Measurements from ENCODE around the gene USP32. TPM values are rescaled to one million over a fixed set of nuclear protein-coding genes. Genes with fewer than 3 reads are reported as not detected.

The USP32 gene
- total RNA-seq, 1 experiment from 2014 or later = 32.3 TPM

GRCh38 chr17:60134396-60135150 is 257.4 kb downstream of the USP32 start:
- Histone ChIP-seq H3K36me3 (ENCODE audit: low read depth) (no peaks in the 10 kb centered on the region), H3K4me3 (peak overlapping the region; percentile 84), H3K27me3 (ENCODE audit: insufficient read depth, low read depth) (no peaks in the 10 kb centered on the region), H3K27ac (no peak overlapping the region), H3K4me2 (peak overlapping the region; percentile 97), H3F3A (ENCODE audit: insufficient read depth, low read depth) (no peaks in the 10 kb centered on the region), H3K9me2 (ENCODE audit: insufficient read depth) (no peaks in the 10 kb centered on the region), H3K79me2 (ENCODE audit: low read depth) (no peaks in the 10 kb centered on the region), H3K4me1 (replicated peaks; ENCODE audit: insufficient read depth) (peaks cover 10% of the 10 kb centered on the region; the same call in 1 of the 2 replicates), H4K20me1 (ENCODE audit: insufficient read depth) (no peaks in the 10 kb centered on the region), H3K9me3 (ENCODE audit: insufficient read depth, low read depth) (no peaks in the 10 kb centered on the region), H2AFZ (peak overlapping the region; percentile 99)
- TF ChIP-seq EZH2 (IDR thresholded peaks at IDR 0.05; ENCODE audit: low read depth) = no peak
- TF ChIP-seq CTCF (conservative IDR thresholded peaks at IDR 0.05) = no peak
- ChIA-PET POLR2A (ENCODE audit: unreplicated experiment) (no interaction called here), CTCF (no interaction called here)
- no TSS peak for BruUV-seq (replicated peaks)
- intact Hi-C loops (cut with micrococcal nuclease; ENCODE audit: unreplicated experiment) = no loop called here
- DNase-seq = no peak

GRCh38 chr17:60130466-60130865 is 261.5 kb downstream of the USP32 start:
- Histone ChIP-seq H3K9me3 (ENCODE audit: insufficient read depth, low read depth) (no peaks in the 10 kb centered on the region), H3K9me2 (ENCODE audit: insufficient read depth) (no peaks in the 10 kb centered on the region), H3K4me1 (replicated peaks; ENCODE audit: insufficient read depth) (peaks cover 10% of the 10 kb centered on the region; the same call in 1 of the 2 replicates), H4K20me1 (ENCODE audit: insufficient read depth) (no peaks in the 10 kb centered on the region), H2AFZ (no peak overlapping the region), H3K36me3 (ENCODE audit: low read depth) (no peaks in the 10 kb centered on the region), H3F3A (ENCODE audit: insufficient read depth, low read depth) (no peaks in the 10 kb centered on the region), H3K4me3 (no peak overlapping the region), H3K4me2 (no peak overlapping the region), H3K27ac (no peak overlapping the region), H3K79me2 (ENCODE audit: low read depth) (no peaks in the 10 kb centered on the region), H3K27me3 (ENCODE audit: insufficient read depth, low read depth) (no peaks in the 10 kb centered on the region)
- POLR2A ChIA-PET (ENCODE audit: unreplicated experiment) = no interaction called here
- CTCF ChIA-PET = no interaction called here
- BruUV-seq (replicated peaks) = no TSS peak
- no peak for DNase-seq
- TF ChIP-seq CTCF (conservative IDR thresholded peaks at IDR 0.05) = no peak
- no peak for TF ChIP-seq EZH2 (IDR thresholded peaks at IDR 0.05; ENCODE audit: low read depth)
- intact Hi-C loops (cut with micrococcal nuclease; ENCODE audit: unreplicated experiment) = no loop called here

GRCh38 chr17:60129164-60129563 is 262.8 kb downstream of the USP32 start:
- no peaks in the 10 kb centered on the region for H3K27me3 ChIP-seq (ENCODE audit: insufficient read depth, low read depth)
- CTCF ChIA-PET = interaction anchor here (0.7 kb wide), 1 partner anchor 104 kb away, joined by 10 read pairs; no protein-coding TSS in a partner anchor
- intact Hi-C loops (cut with micrococcal nuclease; ENCODE audit: unreplicated experiment) = no loop called here
- DNase-seq = no peak
- no peak overlapping the region for H3K4me3 ChIP-seq
- H3K79me2 ChIP-seq (ENCODE audit: low read depth) = no peaks in the 10 kb centered on the region
- H3K4me2 ChIP-seq = no peak overlapping the region
- no peaks in the 10 kb centered on the region for H3K36me3 ChIP-seq (ENCODE audit: low read depth)
- no peaks in the 10 kb centered on the region for H3F3A ChIP-seq (ENCODE audit: insufficient read depth, low read depth)
- H3K9me2 ChIP-seq (ENCODE audit: insufficient read depth) = no peaks in the 10 kb centered on the region
- no peak overlapping the region for H2AFZ ChIP-seq
- no peaks in the 10 kb centered on the region for H4K20me1 ChIP-seq (ENCODE audit: insufficient read depth)
- TF ChIP-seq EZH2 (IDR thresholded peaks at IDR 0.05; ENCODE audit: low read depth) (no peak), CTCF (conservative IDR thresholded peaks at IDR 0.05) (no peak)
- no TSS peak for BruUV-seq (replicated peaks)
- POLR2A ChIA-PET (ENCODE audit: unreplicated experiment) = interaction anchor here (0.7 kb wide), 1 partner anchor 1155 kb away, joined by 6 read pairs; no protein-coding TSS in a partner anchor
- no peaks in the 10 kb centered on the region for H3K9me3 ChIP-seq (ENCODE audit: insufficient read depth, low read depth)
- H3K4me1 ChIP-seq (replicated peaks; ENCODE audit: insufficient read depth) = peaks cover 3% of the 10 kb centered on the region; the same call in 1 of the 2 replicates
- H3K27ac ChIP-seq = no peak overlapping the region

Other genes starting within 250 kb of the USP32 start
- not detected in 2 replicates for gene CA4, start 242.2 kb downstream of the USP32 start, total RNA-seq (2021)
- gene CHCT1, start 30.4 kb upstream of the USP32 start, total RNA-seq (2021) = not detected in 2 replicates
- gene APPBP2, start 134.1 kb upstream of the USP32 start, total RNA-seq (2021) = 27.5 and 32.5 TPM in 2 replicates
- gene PPM1D, start 208.1 kb upstream of the USP32 start, total RNA-seq (2021) = 10.4 and 12.1 TPM in 2 replicates